Breast epithelium (tissue), 4 donors: ENCODE results near the gene WFDC9. TPM values are rescaled to one million over a fixed set of nuclear protein-coding genes. Genes with fewer than 3 reads are reported as not detected.

Experiments
- DNase-seq, 2 donors: peaks; one replicate each; pipeline ENCODE4 v3.0.0-alpha.2; 2019; ENCODE audit warnings: low spot score in 2 of 2
- H3K27ac ChIP-seq, 2 donors: fragments of 200-600 bp; sonication (generic) in 1 of 2; one replicate each; pipeline ENCODE4 v1.5.1; 2016 to 2019; ENCODE audit warnings: mild to moderate bottlenecking in 1 of 2
- H3K27me3 ChIP-seq, 2 donors: fragments of 200-600 bp; sonication (generic) in 1 of 2; one replicate each; pipeline versions ENCODE4 v1.5.1 to v1.6.0; 2017 to 2019; ENCODE audit warnings: control low read depth in 1 of 2, mild to moderate bottlenecking in 1 of 2
- H3K36me3 ChIP-seq: fragments of 200-600 bp; one replicate; pipeline ENCODE4 v1.5.1; 2019
- H3K4me1 ChIP-seq, 2 donors: fragments of 200-600 bp; sonication (generic); one replicate each; pipeline ENCODE4 v1.5.1; 2016 to 2019; ENCODE audit warnings: control low read depth in 1 of 2
- H3K4me3 ChIP-seq, 3 donors: fragments of 200-600 bp; sonication (generic); 1 replicate in 2 of 3; 2 replicates in 1 of 3; pipeline ENCODE4 v1.5.1; 2016 to 2019; ENCODE audit warnings: mild to moderate bottlenecking in 3 of 3, moderate library complexity in 2 of 3
- H3K9me3 ChIP-seq, 2 donors: fragments of 200-600 bp; sonication (generic) in 1 of 2; one replicate each; pipeline ENCODE4 v1.5.1; 2016 to 2019; ENCODE audit warnings: control low read depth in 1 of 2
- CTCF ChIP-seq, 3 donors: fragments of 450-650 bp; IDR thresholded peaks; one replicate each; pipeline ENCODE4 v1.5.1; 2016 to 2017; ENCODE audit warnings: antibody characterized with exemption in 3 of 3, mild to moderate bottlenecking in 3 of 3, moderate library complexity in 3 of 3
- POLR2A ChIP-seq: fragments of 450-650 bp; IDR thresholded peaks from one replicate; pipeline ENCODE4 v1.6.1; 2016; ENCODE audit warnings: antibody characterized with exemption, mild to moderate bottlenecking, moderate library complexity
- POLR2AphosphoS5 ChIP-seq, 3 donors: sonication (generic); formaldehyde crosslinking; IDR thresholded peaks; one replicate each; pipeline ENCODE4 v1.6.1; 2017; ENCODE audit warnings: antibody characterized with exemption in 3 of 3
- intact Hi-C: fragments of 100-400 bp; cut with DNase I; formaldehyde crosslinking; loops from one replicate; pipeline ENCODE4 v1.15.1; 2023; ENCODE audit warnings: low total_unique reads
- total RNA-seq, 3 donors: library from RNA; depleted of rRNA; stranded (reverse); fragments of >200 nt; gene quantifications; one replicate each; pipeline ENCODE4 v1.1.0, GENCODE V29; 2016

The WFDC9 gene
- total RNA-seq, 3 donors from 2014 or later, result not detected

DNA sequence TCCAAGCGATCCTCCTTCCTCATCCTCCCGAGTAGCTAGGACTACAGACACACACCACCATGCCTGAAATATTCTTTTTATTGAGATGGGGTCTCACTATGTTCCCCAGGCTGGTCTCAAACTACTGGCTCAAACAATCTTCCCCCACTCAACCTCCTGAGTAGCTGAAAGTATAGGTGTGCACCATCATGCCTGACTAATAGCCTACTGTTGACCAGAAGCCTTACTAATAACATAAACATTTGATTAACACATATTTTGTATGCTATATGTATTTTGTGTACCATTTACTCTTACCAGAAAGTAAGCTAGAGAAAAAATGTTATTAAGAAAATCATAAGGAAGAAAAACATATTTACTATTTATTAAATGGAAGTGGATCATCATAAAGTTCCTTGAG lies 13.5 kb downstream of the WFDC9 start:
- DNase-seq, result no peak
- TF ChIP-seq POLR2AphosphoS5 (IDR thresholded peaks at IDR 0.05), result no peak
- no peak for TF ChIP-seq CTCF (IDR thresholded peaks at IDR 0.05)
- TF ChIP-seq POLR2A, result no peak
- no peaks in the 10 kb centered on the region for H3K4me1 ChIP-seq
- H3K9me3 ChIP-seq, result no peaks in the 10 kb centered on the region
- H3K4me3 ChIP-seq, result no peak overlapping the region
- no peaks in the 10 kb centered on the region for H3K36me3 ChIP-seq
- no peak overlapping the region for H3K27ac ChIP-seq
- H3K27me3 ChIP-seq, result no peaks in the 10 kb centered on the region
- intact Hi-C loops, result no loop called here

DNA sequence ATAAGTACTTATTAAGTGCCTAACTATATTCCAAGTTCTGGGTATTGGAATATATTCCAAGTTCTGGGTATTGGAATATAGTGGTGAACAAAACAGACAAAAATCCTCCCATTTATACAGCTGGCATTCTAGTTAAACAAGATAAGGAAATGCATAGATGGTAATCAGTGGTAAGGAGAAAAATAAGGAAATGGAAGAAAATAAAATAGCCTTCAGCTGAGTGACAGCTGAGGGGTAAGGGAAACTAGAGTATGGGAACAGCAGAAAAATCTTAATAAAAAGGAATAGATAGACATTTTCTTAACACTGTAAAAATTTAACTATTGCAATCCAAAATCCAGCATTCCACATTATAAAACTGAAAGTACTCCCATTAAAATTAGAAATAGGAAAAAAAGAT lies 18.8 kb downstream of the WFDC9 start:
- Histone ChIP-seq H3K27ac (no peak overlapping the region), H3K9me3 (no peaks in the 10 kb centered on the region), H3K4me1 (no peaks in the 10 kb centered on the region), H3K36me3 (no peaks in the 10 kb centered on the region), H3K27me3 (no peaks in the 10 kb centered on the region), H3K4me3 (no peak overlapping the region)
- DNase-seq, result no peak
- intact Hi-C loops, result no loop called here
- TF ChIP-seq POLR2A, result no peak
- no peak for TF ChIP-seq POLR2AphosphoS5 (IDR thresholded peaks at IDR 0.05)
- TF ChIP-seq CTCF (IDR thresholded peaks at IDR 0.05), result no peak

DNA sequence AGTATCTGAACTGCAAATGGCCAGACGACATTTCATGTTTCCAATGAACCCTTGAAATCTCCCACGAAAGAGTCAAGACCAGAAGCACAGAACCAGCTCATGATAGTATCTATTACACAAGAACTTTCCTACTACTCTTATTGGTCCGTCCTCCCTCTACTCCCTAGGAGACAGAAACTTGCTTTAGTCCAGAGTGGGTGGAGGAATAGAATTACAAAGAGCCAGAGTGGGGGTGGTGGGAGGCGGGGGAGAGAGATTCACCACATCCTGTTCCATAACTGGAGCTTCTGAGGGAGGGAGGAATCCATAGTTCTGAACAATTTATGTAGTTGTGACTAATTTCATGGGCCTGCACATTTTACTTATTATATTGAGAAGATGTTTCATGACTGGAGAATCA lies 20.0 kb downstream of the WFDC9 start:
- Histone ChIP-seq H3K4me3 (no peak overlapping the region), H3K36me3 (no peaks in the 10 kb centered on the region), H3K27me3 (no peaks in the 10 kb centered on the region), H3K4me1 (no peaks in the 10 kb centered on the region), H3K9me3 (no peaks in the 10 kb centered on the region), H3K27ac (no peak overlapping the region)
- TF ChIP-seq POLR2AphosphoS5 (IDR thresholded peaks at IDR 0.05), result no peak
- TF ChIP-seq CTCF (IDR thresholded peaks at IDR 0.05), result no peak
- no peak for TF ChIP-seq POLR2A
- intact Hi-C loops, result no loop called here
- DNase-seq, result no peak

DNA sequence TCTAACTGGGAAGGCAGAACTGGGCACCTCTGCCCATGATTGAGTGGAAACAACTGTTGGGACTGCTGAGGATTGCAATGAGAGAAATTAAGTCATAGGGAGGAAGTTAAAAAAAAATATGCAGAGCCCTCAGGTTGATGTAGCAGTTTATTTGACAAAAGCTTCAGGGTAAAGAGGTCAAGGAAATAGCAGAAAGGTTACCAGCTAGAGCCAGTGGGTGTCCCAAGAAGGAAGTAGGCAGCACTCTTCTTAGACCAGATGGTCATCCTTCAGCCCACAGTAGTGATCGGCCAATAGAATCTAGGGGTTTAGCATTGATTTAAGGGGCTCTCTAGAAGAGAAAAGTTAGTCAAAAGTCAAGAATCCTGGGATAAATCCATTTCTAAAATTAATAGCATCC lies 23.3 kb downstream of the WFDC9 start:
- intact Hi-C loops, result no loop called here
- Histone ChIP-seq H3K9me3 (no peaks in the 10 kb centered on the region), H3K36me3 (no peaks in the 10 kb centered on the region), H3K4me1 (no peaks in the 10 kb centered on the region), H3K27me3 (no peaks in the 10 kb centered on the region), H3K4me3 (no peak overlapping the region), H3K27ac (no peak overlapping the region)
- DNase-seq, result no peak
- TF ChIP-seq POLR2AphosphoS5 (IDR thresholded peaks at IDR 0.05) (no peak), POLR2A (no peak), CTCF (IDR thresholded peaks at IDR 0.05) (no peak)

GRCh38 chr20:45595235-45595634 lies 35.8 kb downstream of the WFDC9 start:
- TF ChIP-seq POLR2A (no peak), POLR2AphosphoS5 (IDR thresholded peaks at IDR 0.05) (no peak), CTCF (IDR thresholded peaks at IDR 0.05) (no peak)
- Histone ChIP-seq H3K36me3 (no peaks in the 10 kb centered on the region), H3K4me1 (no peaks in the 10 kb centered on the region), H3K27me3 (no peaks in the 10 kb centered on the region), H3K4me3 (no peak overlapping the region), H3K9me3 (peaks cover 0 to 5% of the 10 kb centered on the region in 2 donors), H3K27ac (no peak overlapping the region)
- intact Hi-C loops, result no loop called here
- no peak for DNase-seq
